Activated CD4-positive, alpha-beta T cell treated with anti-CD3 and anti-CD28 coated beads, Interleukin-2, amount 50 U/mL, for 24 hours (primary cell): ENCODE measurements around the gene ENTPD8.

Source experiments
- DNase-seq, 2 donors: peaks; one replicate each; pipeline ENCODE4 v3.0.0-alpha.2; 2020; ENCODE audit warnings: low read depth in 1 of 2, low spot score in 1 of 2

ENTPD8 gene

GRCh38 chr9:137431416-137431931 is 9.7 kb downstream of the ENTPD8 start:
- no peak for DNase-seq

DNA sequence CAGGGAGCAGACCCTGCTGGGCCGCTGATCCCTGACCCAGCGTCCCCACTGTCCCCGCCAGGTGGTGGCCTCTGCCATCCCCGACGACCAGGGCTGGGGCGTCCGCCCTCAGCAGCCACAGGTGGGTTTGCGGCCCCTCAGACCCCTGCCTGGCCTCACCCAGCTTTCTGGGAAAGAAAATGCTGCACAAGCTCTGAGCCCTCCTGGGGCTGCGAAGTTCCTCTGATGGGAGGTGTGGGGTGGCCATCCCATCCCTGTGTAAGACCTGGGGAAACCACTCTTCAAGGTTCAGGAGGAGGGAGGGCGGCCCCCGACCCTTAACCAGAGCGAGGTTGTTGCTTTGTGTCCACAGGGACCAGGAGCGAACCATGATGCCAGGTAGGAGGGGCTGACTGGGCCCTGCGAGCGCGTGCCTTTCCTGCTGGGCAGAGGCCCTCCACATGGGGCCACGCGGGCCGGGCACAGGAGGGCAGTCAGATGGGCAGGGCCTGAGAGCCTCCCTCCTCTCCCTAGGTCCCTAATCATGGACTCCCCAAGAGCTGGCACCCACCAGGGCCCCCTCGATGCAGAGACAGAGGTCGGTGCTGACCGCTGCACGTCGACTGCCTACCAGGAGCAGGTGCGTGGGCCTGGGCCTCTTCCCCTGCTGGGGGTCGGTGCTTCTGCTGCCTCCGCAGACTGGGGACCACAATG is 10.3 kb downstream of the ENTPD8 start:
- no peak for DNase-seq

DNA sequence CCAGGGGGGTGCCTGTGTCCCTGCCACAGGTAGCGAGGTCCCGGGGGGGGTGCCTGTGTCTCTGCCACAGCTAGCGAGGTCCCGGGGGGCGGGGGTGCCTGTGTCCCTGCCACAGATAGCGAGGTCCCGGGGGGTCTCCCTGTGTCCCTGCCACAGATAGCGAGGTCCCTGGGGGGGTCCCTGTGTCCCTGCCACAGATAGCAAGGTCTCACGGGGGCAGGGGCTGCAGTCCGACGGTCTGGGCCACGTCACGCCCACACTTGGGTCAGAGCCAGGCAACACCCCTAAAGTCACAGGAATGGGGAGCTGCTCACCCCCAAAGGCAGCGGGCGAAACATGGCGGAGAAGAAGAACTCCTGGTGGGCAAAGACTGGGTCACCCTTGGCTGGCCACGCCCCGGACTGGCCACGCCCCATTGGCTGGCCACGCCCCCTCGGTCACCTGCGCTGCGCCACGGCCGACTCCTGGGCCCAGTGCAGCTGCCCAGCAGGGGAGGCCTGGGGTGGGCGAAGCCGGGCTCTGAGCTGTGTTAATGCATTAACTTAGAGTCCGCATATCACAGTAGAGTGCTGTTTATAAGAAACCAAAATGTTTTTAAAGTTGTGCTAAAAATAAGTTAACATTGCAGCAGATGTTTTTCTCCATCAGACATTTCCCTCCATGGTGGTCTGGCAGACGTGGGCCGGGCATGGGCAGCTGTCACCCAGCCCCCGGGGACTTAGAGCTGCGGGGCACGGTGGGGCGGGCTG is 11.0 kb downstream of the ENTPD8 start:
- no peak for DNase-seq

DNA sequence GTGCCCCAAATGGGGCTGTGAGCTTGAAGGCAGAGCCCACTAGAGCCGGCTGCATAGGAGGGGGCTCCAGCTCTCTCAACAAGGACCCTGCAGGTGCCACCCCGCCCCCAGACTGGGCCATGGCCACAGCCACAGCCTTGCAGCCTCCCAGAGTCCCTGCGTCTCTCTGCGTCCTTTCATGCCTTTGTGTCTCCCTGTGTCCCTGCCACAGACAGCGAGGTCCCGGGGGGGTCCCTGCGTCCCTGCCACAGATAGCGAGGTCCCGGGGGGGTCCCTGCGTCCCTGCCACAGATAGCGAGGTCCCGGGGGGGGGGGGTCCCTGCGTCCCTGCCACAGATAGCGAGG is 11.6 kb downstream of the ENTPD8 start:
- DNase-seq: no peak

DNA sequence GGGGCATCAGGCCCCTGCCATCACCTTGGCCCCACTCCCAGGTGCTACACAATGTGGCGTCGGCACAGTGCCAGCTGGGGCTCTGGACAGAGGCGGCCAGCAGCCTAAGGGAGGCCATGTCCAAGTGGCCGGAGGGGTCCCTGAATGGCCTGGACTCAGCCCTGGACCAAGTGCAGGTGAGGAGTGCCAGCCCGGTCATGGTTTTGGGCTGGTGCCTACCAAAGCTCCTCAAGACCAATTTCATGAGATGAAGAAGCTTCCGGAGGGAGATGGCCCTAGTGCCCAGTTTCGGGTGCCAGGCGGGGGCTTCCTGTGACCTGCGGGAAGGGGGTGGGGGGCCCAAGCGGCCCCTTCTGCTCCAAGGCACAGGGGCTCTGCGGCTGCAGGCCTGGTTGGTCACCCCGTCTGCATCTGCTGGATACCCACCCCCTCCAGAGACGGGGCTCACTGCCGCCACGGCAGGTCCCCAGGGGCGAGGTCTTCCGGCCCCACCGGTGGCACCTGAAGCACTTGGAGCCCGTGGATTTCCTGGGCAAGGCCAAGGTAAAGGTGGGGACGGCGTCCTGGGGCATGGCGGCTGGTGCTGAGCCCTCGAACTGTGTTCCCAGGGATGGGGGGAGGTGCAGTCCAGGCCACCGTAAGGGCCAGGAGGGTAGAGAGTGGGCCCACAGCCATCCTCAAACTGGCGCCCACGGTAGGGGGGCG is 12.2 kb downstream of the ENTPD8 start:
- DNase-seq: no peak

DNA sequence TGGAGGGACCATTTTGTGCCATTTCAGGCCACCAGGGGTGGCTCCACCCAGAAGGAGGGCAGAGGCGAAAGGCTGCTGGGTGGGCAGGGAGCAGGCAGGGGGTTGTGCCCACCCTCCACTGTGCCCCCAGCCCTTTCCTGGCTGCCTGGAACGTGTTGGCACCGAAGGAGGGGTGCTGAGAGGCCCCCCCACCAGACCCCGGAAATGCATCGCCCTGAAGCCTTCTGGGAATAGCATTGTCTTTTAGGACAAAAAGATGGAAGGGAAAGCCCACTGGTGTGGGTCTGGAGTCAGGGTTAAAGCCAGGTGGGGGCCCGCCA is 12.9 kb downstream of the ENTPD8 start:
- no peak for DNase-seq

DNA sequence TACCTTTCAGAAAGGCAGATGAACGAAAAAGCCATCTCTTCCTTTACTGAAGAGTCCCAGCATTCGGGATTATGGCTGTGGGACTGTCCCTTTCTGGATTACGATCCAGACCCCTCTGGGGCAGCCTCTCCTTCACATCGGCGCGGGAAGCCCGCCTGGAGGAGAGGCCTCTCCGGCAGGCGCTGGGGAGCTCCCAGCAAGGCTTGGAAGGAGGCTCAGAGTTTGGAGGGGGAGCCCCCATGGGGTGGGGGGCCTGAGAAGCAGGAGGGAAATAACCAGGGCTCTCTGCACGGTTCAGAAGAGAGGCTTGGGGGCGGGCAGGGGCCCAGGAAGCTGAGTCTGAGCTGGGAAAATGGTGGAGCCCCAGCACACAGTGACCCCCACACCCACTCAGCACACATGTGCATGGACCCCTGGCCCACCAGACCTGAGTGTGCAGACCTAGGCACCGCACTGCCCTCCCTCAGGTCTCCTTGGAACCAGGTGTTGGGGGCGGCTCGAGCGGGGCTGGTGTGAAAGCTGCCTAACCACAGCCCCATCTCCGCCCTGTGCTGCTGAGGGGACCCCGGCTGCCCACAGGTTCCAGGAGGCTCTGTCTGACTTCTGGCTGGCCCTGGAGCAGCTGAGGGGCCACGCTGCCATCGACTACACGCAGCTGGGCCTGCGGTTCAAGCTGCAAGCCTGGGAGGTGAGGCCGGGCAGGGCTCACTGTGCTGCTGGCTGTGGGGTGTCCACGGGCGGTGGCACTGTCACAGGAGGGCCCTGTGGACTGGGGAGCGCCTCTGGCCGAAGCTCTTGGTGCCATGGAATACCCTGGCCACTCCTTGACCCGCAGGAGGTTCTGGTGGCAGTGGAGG is 13.5 kb downstream of the ENTPD8 start:
- DNase-seq: no peak

DNA sequence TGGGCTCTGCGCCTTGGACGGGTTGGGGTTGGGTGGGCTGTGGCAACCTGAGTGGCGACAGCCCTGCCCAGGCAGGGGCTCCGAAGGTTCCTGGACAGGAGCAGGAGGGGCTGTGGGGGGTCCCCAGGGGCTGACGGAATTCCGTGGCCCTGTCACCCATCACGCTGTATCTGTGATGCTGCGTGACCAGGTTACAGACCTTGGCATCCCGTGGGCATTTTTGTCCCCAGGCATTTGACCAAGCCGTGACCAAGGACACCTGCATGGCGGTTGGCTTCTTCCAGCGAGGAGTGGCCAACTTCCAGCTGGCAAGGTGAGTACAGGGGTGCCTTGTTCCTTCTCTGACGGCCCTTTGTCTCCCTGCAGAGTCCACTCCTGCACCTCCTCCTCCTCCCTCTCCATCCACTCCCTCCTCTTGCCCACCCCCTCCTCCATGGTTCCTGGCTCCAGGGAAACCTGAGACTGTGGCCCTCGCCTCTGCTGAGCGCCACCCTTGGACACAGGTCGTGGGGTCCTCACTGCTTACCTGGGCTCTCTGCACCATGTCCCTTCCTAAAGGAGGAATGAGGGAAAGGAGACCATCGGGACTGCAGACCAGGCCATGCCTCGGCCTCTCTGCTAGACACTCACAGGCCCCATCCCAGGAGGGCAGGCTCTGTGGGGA is 15.0 kb downstream of the ENTPD8 start:
- DNase-seq: no peak

DNA sequence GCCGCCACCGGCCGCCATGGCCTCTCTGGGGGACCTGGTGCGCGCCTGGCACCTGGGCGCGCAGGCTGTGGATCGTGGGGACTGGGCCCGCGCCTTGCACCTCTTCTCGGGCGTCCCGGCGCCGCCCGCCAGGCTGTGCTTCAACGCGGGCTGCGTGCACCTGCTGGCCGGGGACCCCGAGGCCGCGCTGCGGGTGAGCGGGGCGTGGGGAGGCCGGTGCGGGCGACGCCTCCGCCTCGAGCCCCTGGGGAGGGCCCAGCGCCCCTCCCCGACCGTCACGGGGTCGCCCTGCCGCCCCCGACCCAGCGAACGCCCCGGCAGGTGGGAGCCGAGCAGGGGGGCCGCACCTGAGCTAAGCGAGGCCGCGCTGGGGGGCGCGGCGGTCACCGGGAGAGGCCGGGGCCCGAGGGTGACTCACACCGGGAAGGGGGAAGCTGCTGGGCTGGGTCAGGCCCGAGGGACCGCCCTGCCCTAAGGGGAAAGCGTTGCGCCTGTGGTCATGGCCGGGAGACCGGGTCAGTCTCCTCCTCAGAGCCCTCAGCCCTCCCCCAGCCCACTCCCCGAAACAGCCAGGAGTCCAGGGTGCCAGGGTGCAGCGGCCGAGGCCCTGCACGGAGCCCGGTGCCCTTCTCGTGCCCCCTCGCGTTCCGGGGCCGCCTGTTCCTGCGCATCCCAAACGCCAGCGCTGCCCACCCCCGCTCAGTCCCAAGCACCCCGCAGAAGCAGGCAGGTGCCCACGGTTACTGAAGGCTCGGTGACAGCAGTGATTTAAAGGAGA is 17.5 kb downstream of the ENTPD8 start:
- no peak for DNase-seq

DNA sequence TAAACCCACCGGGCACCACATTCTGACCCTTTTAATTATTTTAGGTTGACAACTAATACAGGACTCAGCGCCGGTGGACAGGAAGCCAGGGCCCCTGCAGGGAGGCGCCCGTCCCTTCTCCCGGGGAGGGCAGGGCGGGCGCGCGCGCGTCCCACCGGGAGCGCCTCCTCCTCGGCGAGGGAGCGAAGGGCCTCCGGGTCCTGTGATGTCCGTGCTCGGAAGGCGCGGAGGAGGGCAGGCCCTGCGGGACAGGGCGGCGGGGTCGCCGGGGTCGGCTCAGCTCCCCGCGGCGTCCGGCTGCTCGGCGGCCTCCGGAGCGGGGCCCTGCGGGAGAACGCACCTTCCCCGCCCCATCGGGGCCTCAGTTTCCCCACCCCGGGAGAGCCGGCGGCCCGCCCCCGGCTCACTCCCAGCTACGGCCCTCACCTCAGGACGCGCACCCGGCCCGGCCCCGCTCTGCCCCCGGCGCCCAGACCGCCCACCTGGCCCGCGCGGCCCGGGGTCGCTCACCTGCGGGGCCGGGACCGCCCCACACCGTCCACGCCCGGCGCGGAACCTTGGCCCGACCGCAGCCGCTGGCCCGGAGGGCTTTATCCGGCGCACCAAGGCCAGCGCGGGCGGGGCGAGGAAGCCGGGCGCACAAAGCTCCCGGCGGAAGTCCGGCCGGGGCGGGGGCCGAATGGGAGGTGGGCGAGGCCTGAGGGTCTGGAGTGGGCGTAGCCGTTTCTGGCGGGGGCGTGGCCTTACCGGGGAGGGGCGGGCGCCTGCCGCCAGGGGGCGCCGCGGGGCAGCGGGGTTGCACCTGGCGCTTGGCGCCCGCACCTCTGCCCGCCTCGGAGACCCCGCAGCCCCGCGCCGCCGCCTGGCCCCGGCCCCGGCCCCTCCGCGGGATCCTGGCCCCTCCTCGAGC is 18.3 kb downstream of the ENTPD8 start, which contains the start of the genes EXD3 and NOXA1:
EXD3 (minus strand) TSS at position 559 of the 910 bp plus-strand sequence. CDS start 27,805 bp downstream, outside the sequence.
NOXA1 (plus strand) TSS at position 790 of the 910 bp plus-strand sequence. CDS start 137 bp downstream, outside the sequence.
- peak; percentile 91 to 92 for DNase-seq

DNA sequence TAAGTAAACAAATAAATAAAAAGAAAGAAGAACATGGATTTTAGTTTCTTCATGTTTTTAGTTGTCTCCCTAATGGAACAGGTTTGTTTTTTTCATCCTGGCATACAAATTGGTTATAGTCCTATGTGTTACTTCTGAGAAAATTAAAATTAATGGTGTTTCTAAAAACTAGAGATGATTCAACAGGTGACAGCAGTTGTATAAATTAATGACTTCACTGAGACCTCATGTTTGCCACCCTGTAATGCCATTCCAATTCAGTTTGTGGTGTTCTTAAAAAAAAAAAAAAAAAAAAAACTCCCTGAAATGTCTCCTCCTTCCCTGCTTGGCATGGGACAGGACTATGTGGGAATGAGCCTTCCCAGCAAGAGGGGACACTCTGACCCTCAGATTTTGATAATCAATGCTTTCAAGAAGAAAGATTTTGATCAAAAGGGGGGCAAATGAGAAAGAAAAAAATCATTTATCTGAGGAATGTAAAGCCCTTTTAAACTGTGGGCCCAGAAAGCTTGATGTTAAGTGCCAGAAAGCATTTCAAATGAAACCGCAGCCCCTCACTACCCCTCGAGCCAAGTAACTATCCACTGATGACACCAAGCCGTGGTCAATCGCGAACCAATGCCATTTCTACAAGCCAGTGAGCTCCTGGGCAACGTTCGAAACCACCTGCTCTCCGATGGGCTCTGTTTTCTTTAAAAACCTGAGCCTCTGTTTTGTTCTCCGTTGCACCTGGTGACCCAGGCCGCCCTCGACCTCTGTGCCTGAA is 19.1 kb downstream of the ENTPD8 start:
- no peak for DNase-seq

DNA sequence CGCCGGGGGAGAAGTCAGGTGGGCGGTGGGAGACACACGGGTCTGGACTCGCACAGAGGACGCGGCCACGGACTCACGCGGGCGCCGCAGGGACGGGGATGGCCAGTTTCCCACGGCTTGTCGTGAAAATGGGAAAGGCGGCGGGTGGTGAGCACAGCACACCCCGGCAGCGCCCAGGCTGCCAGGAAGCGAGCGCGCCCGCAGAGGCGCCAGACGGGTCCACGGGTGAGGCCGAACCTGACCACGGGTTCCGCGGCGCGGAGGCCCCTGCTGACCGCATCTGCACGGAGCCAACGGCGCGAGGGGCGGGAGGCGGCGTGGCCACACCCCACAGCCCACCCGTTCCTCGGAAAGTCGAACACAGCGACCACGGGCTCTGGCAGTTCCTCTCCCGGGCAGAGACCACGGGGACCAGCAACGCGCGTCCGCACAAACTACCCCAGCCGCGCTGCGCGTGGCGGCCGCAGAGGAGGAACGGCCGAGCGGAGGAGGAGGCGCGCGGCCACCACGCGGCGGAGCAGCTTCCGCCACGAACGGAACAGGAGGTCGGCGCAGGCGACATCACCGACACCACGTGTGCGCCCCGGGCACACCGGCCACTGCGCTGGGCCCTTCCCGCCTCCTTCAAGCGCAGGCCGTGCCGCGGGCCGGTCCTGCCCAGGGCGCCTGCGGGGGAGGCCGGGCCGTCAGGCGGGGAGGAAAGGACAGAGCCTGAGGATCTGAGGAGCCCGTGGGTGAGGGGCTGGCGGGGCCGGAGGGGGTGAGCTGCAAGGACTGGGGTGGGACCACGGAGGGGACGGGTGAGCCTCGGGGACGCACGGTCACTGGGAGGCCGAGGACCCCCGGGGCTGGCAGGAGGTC is 23.8 kb downstream of the ENTPD8 start:
- no peak for DNase-seq

DNA sequence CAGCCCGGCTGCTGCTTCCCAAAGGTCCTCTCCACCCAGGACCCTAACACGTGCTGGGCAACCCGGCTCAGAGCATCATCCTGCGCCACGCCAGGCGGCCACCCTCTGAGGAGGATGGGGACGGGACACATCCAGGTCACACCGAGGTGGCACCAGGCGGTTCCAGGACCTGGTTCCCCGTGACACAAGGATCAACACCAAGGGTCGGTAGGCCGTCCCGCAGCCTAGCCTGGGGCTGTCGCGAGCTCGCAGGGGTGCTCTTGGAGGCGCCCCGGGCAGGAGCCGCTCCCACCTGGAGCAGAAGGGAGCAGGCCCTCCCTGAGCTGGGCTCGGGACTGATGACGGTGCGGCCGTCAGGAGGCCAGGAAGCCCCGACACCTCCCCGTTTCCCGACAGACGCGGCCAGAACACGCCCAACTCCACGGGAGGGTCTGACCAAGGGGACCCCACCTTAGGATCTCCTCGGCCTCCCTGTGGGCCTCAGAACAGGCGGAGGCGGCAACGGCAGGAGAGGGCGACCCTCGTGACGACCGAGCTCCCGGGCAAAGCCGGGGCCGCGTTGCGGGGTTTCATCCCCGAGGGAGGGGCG is 24.5 kb downstream of the ENTPD8 start:
- DNase-seq: no peak

GRCh38 chr9:137416006-137416562 is 25.1 kb downstream of the ENTPD8 start:
- DNase-seq: no peak

- DNase-seq: no peak
These were observed 25.7 kb downstream of the ENTPD8 start for GRCh38 chr9:137415451-137415850.

GRCh38 chr9:137412431-137412830 is 28.7 kb downstream of the ENTPD8 start:
- DNase-seq: no peak
